Measurements from ENCODE around the gene CROT.

CROT gene

DNA sequence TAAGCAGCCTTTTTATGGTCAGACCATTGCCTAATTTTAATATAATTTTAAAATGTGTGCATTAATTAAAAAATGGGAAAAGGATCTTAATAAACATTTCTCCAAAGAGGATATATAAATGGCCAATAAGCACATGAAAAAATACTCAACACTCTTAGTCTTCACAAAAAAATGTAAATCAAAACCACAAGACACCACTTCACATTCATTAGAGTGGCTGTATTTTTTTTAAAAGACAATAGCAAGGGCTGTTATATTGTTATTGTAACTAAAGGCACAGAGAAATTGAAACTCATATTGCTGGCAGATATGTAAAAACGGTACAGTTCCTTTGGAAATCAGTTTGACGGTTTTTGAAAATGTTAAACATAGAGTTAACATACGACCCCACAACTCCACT, 3.2 kb upstream of the CROT start:
- TF ChIP-seq CTCF (conservative IDR thresholded peaks at IDR 0.05; ENCODE audit: low read depth, low read length), result no peak
- H3K4me3 ChIP-seq (ENCODE audit: low read length), result no peak overlapping the region
- no peak for DNase-seq (ENCODE audit: low read depth)

DNA sequence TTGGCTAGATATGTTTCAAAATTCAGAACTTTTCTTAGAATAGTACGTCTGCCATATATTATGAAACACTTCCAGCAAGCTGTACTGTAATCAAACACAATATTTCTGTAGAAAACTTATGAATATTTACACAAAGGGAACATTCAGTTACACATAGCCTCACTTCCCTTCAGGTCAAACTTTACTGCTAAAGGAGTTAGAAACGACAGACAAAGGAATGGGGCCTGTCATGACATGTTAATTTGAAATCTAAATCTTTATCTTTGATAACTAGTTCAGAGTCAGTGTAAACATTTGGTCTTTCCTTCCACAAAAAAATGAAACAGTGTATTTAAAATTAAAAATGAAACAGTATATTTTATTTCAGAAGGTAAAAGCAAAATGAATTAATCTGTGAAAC, 1.0 kb upstream of the CROT start:
- no peak for TF ChIP-seq CTCF (conservative IDR thresholded peaks at IDR 0.05; ENCODE audit: low read depth, low read length)
- no peak for DNase-seq (ENCODE audit: low read depth)
- peak overlapping the region; percentile 80 for H3K4me3 ChIP-seq (ENCODE audit: low read length)

DNA sequence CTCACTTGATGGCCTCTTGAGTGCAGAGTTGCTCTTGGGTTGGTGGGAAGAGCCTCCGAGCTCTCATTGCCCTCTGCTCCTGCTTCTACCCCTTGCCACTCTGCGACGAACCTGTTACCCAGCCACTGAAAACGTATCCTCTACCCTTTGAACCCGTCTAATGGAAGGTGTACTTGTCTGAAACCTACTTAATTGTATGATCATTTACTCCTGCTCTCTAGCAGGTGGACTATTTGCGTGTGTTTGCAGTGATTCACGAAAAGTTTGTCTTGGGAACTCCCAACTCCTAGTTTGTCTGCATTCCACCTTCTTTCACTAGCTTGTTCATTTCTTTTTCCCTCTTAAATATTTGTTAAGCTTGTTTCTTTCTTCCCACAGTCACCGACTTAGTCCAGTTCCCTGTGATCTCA, 503 bp downstream of the CROT start:
- DNase-seq (ENCODE audit: low read depth), result no peak
- H3K4me3 ChIP-seq (ENCODE audit: low read length), result peak overlapping the region; percentile 80
- no peak for TF ChIP-seq CTCF (conservative IDR thresholded peaks at IDR 0.05; ENCODE audit: low read depth, low read length)

- no peak overlapping the region for H3K4me3 ChIP-seq (ENCODE audit: low read length)
- DNase-seq (ENCODE audit: low read depth), result no peak
- TF ChIP-seq CTCF (conservative IDR thresholded peaks at IDR 0.05; ENCODE audit: low read depth, low read length), result no peak
Measured at GRCh38 chr7:87347207-87347606, 1.7 kb downstream of the CROT start.

- H3K4me3 ChIP-seq (ENCODE audit: low read length), result no peak overlapping the region
- DNase-seq (ENCODE audit: low read depth), result no peak
- no peak for TF ChIP-seq CTCF (conservative IDR thresholded peaks at IDR 0.05; ENCODE audit: low read depth, low read length)
Measured at GRCh38 chr7:87347664-87348063, 2.2 kb downstream of the CROT start.

- DNase-seq (ENCODE audit: low read depth), result no peak
- TF ChIP-seq CTCF (conservative IDR thresholded peaks at IDR 0.05; ENCODE audit: low read depth, low read length), result no peak
- no peak overlapping the region for H3K4me3 ChIP-seq (ENCODE audit: low read length)
Measured at GRCh38 chr7:87354749-87355148, 9.3 kb downstream of the CROT start.

GRCh38 chr7:87356448-87356847, 11.0 kb downstream of the CROT start:
- DNase-seq (ENCODE audit: low read depth), result no peak
- H3K4me3 ChIP-seq (ENCODE audit: low read length), result no peak overlapping the region
- TF ChIP-seq CTCF (conservative IDR thresholded peaks at IDR 0.05; ENCODE audit: low read depth, low read length), result no peak
